ENCODE results near the gene LST1. TPM values are rescaled to one million over a fixed set of nuclear protein-coding genes. Genes with fewer than 3 reads are reported as not detected.
A peak's percentile ranks its signal among the peaks of the same experiment; 100 is the strongest.

Gene LST1
- total and polyA plus RNA-seq, 2 of the 4 experiments (the other 2 are of a cell fraction), result not detected

- TF ChIP-seq RFX5 (IDR thresholded peaks at IDR 0.05; ENCODE audit: low read depth, low read length) (no peak), SMC3 (IDR thresholded peaks at IDR 0.05; ENCODE audit: low read depth, low read length) (peak; percentile 60)
These were observed 5.2 kb upstream of the LST1 start (continued) for GRCh38 chr6:31580807-31581433.

GRCh38 chr6:31581434-31582229, 4.4 kb upstream of the LST1 start:
- Histone ChIP-seq H3K14ac (replicated peaks; ENCODE audit: low read depth, low read length) (peak overlapping the region; percentile 95), H3K9me3 (ENCODE audit: control insufficient read depth, insufficient read depth, low read length) (no peaks in the 10 kb centered on the region), H3K36me3 (ENCODE audit: control insufficient read depth, insufficient read depth, low read length) (no peaks in the 10 kb centered on the region), H2BK15ac (ENCODE audit: low read depth, low read length) (no peak overlapping the region), H4K20me1 (ENCODE audit: insufficient read depth, low read length) (no peaks in the 10 kb centered on the region), H4K8ac (ENCODE audit: low read depth in 2 of 2, low read length in 2 of 2) (peak overlapping the region; percentile 51 to 93; a peak in 3 of 4 replicates), H3K9ac (ENCODE audit: low read depth, low read length) (peak overlapping the region; percentile 77), H4K5ac (ENCODE audit: low read depth, low read length) (peak overlapping the region; percentile 54), H2BK20ac (ENCODE audit: low read depth, low read length) (no peak overlapping the region), H2AK9ac (replicated peaks; ENCODE audit: low read depth, low read length, poor library complexity) (peak overlapping the region; percentile 89), H3K18ac (ENCODE audit: low read depth, low read length) (no peak overlapping the region), H3K27me3 (ENCODE audit: control insufficient read depth, insufficient read depth, low read length) (peaks cover 11% of the 10 kb centered on the region), H3K9me1 (ENCODE audit: insufficient read depth, low read length) (no peaks in the 10 kb centered on the region; the same call in 1 of the 2 replicates), H3K4ac (ENCODE audit: low read depth, low read length) (peak overlapping the region; percentile 83), H3K23ac (ENCODE audit: low read depth, low read length) (peak overlapping the region; percentile 86), H2AFZ (replicated peaks; ENCODE audit: low read length, poor library complexity) (peak overlapping the region; percentile 98), H3K4me3 (ENCODE audit: insufficient read depth, low read depth, low read length) (peak overlapping the region; percentile 82), H3K79me1 (ENCODE audit: low read depth in 1 of 2, low read length in 2 of 2) (no peaks in the 10 kb centered on the region), H3K4me1 (ENCODE audit: control insufficient read depth, insufficient read depth, low read length) (peaks cover 4% of the 10 kb centered on the region; the same call in 1 of the 2 replicates), H2AK5ac (ENCODE audit: low read depth, low read length) (peak overlapping the region; percentile 21), H3K56ac (ENCODE audit: extremely low read depth, insufficient read depth, low read length) (peak overlapping the region; percentile 52; the same call in 1 of the 2 replicates), H3K4me2 (ENCODE audit: low read depth, low read length) (peak overlapping the region; percentile 75), H2BK5ac (ENCODE audit: low read depth, low read length, poor library complexity, severe bottlenecking) (no peak overlapping the region), H4K91ac (ENCODE audit: insufficient read depth, low read depth, low read length) (no peak overlapping the region), H2BK120ac (ENCODE audit: low read depth, low read length) (no peak overlapping the region), H3K27ac (ENCODE audit: insufficient read depth, low read length) (peak overlapping the region; percentile 2; the same call in 1 of the 2 replicates)
- WGBS, 2 experiments (ENCODE audit: extremely low coverage in 2 of 2, insufficient read length in 1 of 2), result 30% methylated on average over 2 of the region's 21 CpGs; no CpG with 5 or more reads in 1 of the 2 experiments
- ATAC-seq (ENCODE audit: low read depth) (peak; percentile 35), DNase-seq (no peak)
- in situ Hi-C loops (cut with MboI; ENCODE audit: low sequenced_read_pairs), result no loop called here
- CTCF ChIA-PET, result interaction anchor here (0.6 to 1.4 kb wide), 6 partner anchors 15 to 140 kb away, joined by 3 to 6 read pairs (median 3); no protein-coding TSS in a partner anchor
- no peak for TF ChIP-seq MXI1 (IDR thresholded peaks at IDR 0.05; ENCODE audit: borderline replicate concordance, low read depth, low read length)
- no peak for TF ChIP-seq CHD1 (IDR thresholded peaks at IDR 0.05; ENCODE audit: low read depth, low read length)
- no peak for TF ChIP-seq BHLHE40 (IDR thresholded peaks at IDR 0.05; ENCODE audit: low read depth, low read length)
- no peak for TF ChIP-seq FOS (IDR thresholded peaks at IDR 0.05; ENCODE audit: low read depth, low read length)
- TF ChIP-seq RFX5 (IDR thresholded peaks at IDR 0.05; ENCODE audit: low read depth, low read length), result no peak
- TF ChIP-seq NFE2L2 (IDR thresholded peaks at IDR 0.05; ENCODE audit: low read depth, low read length), result no peak
- no peak for TF ChIP-seq POLR2A (IDR thresholded peaks at IDR 0.05; ENCODE audit: low read depth, low read length)
- no peak for TF ChIP-seq ELK1 (IDR thresholded peaks at IDR 0.05; ENCODE audit: borderline replicate concordance, low read depth, low read length)
- POLR2A ChIA-PET (ENCODE audit: unreplicated experiment), result interaction anchor here (1.0 kb wide), 1 partner anchor 35 kb away, joined by 3 read pairs; the partner anchor contains the start of gene NFKBIL1
- intact Hi-C loops (cut with micrococcal nuclease), result loop anchor here (2.0 to 5.0 kb wide), 2 partner anchors 17 to 34 kb away; partner anchors contain the start of genes ATP6V1G2 and NFKBIL1
- dilution Hi-C loops (cut with HindIII; ENCODE audit: low sequenced_read_pairs, unreplicated experiment), result no loop called here
- no TSS peak for BruUV-seq (replicated peaks)
